ENCODE measurements around the gene KRTAP5-1.

GRCh38 chr11:1542267-1542666 lies 42.8 kb downstream of the KRTAP5-1 start:
- TF ChIP-seq CTCF (conservative IDR thresholded peaks at IDR 0.05; ENCODE audit: low read depth, low read length) (no peak), EZH2 (IDR thresholded peaks at IDR 0.05; ENCODE audit: low read length, unreplicated experiment) (no peak)
